HEK293 (cell line): ENCODE data around the gene POFUT2.

Experiments used
- CTCF ChIP-seq: fragments of 450-650 bp; formaldehyde crosslinking; IDR thresholded peaks from 2 replicates; pipeline ENCODE4 v1.5.1; 2016; ENCODE audit warnings: missing biosample characterization, missing genetic modification characterization
- ZNF510 ChIP-seq: fragments of 450-650 bp; formaldehyde crosslinking; IDR thresholded peaks from 2 replicates; pipeline ENCODE4 v1.5.1; 2018; ENCODE audit warnings: mild to moderate bottlenecking, missing genetic modification characterization, missing biosample characterization; ENCODE audit not compliant: insufficient replicate concordance

GRCh38 chr21:45276596-45276995, 11.1 kb downstream of the POFUT2 start:
- TF ChIP-seq CTCF (tag by site-specific recombination) (no peak), ZNF510 (tag by site-specific recombination) (no peak)
